HEK293 (cell line): ENCODE measurements around the gene DCLRE1C.

Source experiments
- GLI2 ChIP-seq: fragments of 450-650 bp; formaldehyde crosslinking; IDR thresholded peaks from 2 replicates; pipeline ENCODE4; 2017; ENCODE audit warnings: missing biosample characterization, missing genetic modification characterization, low read depth, borderline replicate concordance
- GLI4 ChIP-seq: fragments of 450-650 bp; formaldehyde crosslinking; IDR thresholded peaks from 2 replicates; pipeline ENCODE4 v1.5.1; 2016; ENCODE audit warnings: missing biosample characterization, missing genetic modification characterization
- HOXD13 ChIP-seq: sonication (generic); formaldehyde crosslinking; IDR thresholded peaks from 2 replicates; pipeline ENCODE4 v1.8.0; 2022; ENCODE audit warnings: missing genetic modification reagents, borderline replicate concordance
- ZBTB10 ChIP-seq: fragments of 450-650 bp; formaldehyde crosslinking; IDR thresholded peaks from 2 replicates; pipeline ENCODE4 v1.5.1; 2016; ENCODE audit warnings: missing biosample characterization, missing genetic modification characterization
- ZBTB7A ChIP-seq: fragments of 450-650 bp; formaldehyde crosslinking; IDR thresholded peaks from 2 replicates; pipeline ENCODE4 v1.5.1; 2016; ENCODE audit warnings: low read depth, missing biosample characterization, missing genetic modification characterization
- ZFP37 ChIP-seq: fragments of 450-650 bp; formaldehyde crosslinking; IDR thresholded peaks from 2 replicates; pipeline ENCODE4 v1.5.1; 2016; ENCODE audit warnings: missing biosample characterization, missing genetic modification characterization
- ZNF121 ChIP-seq: fragments of 450-650 bp; formaldehyde crosslinking; IDR thresholded peaks from 2 replicates; pipeline ENCODE4 v1.5.1; 2016; ENCODE audit warnings: missing biosample characterization, missing genetic modification characterization
- ZNF239 ChIP-seq: fragments of 450-650 bp; formaldehyde crosslinking; IDR thresholded peaks from 2 replicates; pipeline ENCODE4 v1.5.1; 2016; ENCODE audit warnings: missing biosample characterization, missing genetic modification characterization
- ZNF248 ChIP-seq: fragments of 450-650 bp; formaldehyde crosslinking; IDR thresholded peaks from 2 replicates; pipeline ENCODE4 v1.5.1; 2017; ENCODE audit warnings: missing biosample characterization, missing genetic modification characterization
- ZNF26 ChIP-seq: fragments of 450-650 bp; formaldehyde crosslinking; IDR thresholded peaks from 2 replicates; pipeline ENCODE4 v1.5.1; 2016; ENCODE audit warnings: missing biosample characterization, missing genetic modification characterization
- ZNF341 ChIP-seq: fragments of 450-650 bp; formaldehyde crosslinking; IDR thresholded peaks from 2 replicates; pipeline ENCODE4; 2016; ENCODE audit warnings: low read depth, missing biosample characterization, missing genetic modification characterization
- ZNF521 ChIP-seq: fragments of 450-650 bp; formaldehyde crosslinking; IDR thresholded peaks from 2 replicates; pipeline ENCODE4 v1.5.1; 2017; ENCODE audit warnings: missing biosample characterization, mild to moderate bottlenecking, missing genetic modification characterization
- ZNF555 ChIP-seq: fragments of 450-650 bp; formaldehyde crosslinking; conservative IDR thresholded peaks from 2 replicates; pipeline ENCODE4 v1.5.1; 2017; ENCODE audit warnings: missing biosample characterization, mild to moderate bottlenecking, missing genetic modification characterization, inconsistent platforms
- ZNF639 ChIP-seq: fragments of 450-650 bp; formaldehyde crosslinking; IDR thresholded peaks from 2 replicates; pipeline ENCODE4 v1.5.1; 2016; ENCODE audit warnings: missing biosample characterization, missing genetic modification characterization
- ZNF645 ChIP-seq: fragments of 450-650 bp; formaldehyde crosslinking; IDR thresholded peaks from 2 replicates; pipeline ENCODE4; 2016; ENCODE audit warnings: missing biosample characterization, missing genetic modification characterization
- ZNF654 ChIP-seq: fragments of 450-650 bp; formaldehyde crosslinking; IDR thresholded peaks from 2 replicates; pipeline ENCODE4 v1.5.1; 2016; ENCODE audit warnings: low read depth, missing biosample characterization, missing genetic modification characterization
- ZNF692 ChIP-seq: fragments of 450-650 bp; formaldehyde crosslinking; IDR thresholded peaks from 2 replicates; pipeline ENCODE4 v1.5.1; 2016; ENCODE audit warnings: missing biosample characterization, missing genetic modification characterization
- ZSCAN18 ChIP-seq: fragments of 450-650 bp; formaldehyde crosslinking; IDR thresholded peaks from 2 replicates; pipeline ENCODE4 v1.5.1; 2016; ENCODE audit warnings: missing biosample characterization, missing genetic modification characterization
- TF ChIP-seq, protein P1 (sequence below): fragments of 450-650 bp; formaldehyde crosslinking; IDR thresholded peaks from 2 replicates; pipeline ENCODE4 v1.5.1; 2017; ENCODE audit warnings: missing biosample characterization, missing genetic modification characterization
- TF ChIP-seq, protein P2 (sequence below): fragments of 450-650 bp; IDR thresholded peaks from 2 replicates; pipeline ENCODE4 v1.5.1; 2018; ENCODE audit warnings: missing biosample characterization, mild to moderate bottlenecking, missing genetic modification characterization
- TF ChIP-seq, protein P3 (sequence below): fragments of 450-650 bp; formaldehyde crosslinking; IDR thresholded peaks from 2 replicates; pipeline ENCODE4 v1.5.1; 2017; ENCODE audit warnings: missing biosample characterization, missing genetic modification characterization

DCLRE1C gene

DNA sequence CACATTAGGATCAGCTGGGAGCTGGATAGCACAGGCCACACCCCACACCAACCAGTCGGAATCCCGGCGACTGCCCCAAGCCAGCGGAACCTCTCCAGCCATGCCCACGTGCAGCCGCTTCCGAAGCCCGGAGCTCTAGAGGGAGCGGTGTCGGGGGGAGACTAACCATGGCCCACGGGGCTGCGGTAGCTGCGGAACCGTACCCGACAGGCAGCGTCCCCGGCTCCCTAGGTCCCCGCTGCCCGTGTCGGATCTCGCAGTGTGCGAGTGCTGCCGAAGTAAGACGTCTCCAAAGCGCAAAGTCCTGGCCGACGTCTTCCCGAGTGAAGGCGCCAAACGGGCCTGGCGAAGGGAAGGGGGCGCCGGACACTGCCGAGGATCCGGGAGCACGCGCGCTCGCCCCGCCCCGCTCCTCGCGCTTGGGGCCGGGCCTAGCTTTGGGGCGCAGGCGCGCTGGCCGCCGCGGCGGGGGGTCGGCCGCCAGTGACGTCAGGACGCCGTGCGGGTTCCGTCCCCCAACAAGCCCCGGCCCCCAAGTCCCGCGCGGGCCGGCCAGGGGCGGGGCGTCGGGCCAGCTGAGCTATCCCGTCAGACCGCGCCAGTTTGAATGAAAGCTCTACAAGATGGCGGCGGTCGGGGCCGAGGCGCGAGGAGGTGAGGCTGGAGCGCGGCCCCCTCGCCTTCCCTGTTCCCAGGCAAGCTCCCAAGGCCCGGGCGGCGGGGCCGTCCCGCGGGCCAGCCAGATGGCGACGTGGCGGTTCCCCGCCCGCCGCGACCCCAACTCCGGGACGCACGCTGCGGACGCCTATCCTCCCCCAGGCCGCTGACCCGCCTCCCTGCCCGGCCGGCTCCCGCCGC, 75.4 kb downstream of the DCLRE1C start, which contains the start of gene SUV39H2 (continued):
- TF ChIP-seq, protein P1, sequence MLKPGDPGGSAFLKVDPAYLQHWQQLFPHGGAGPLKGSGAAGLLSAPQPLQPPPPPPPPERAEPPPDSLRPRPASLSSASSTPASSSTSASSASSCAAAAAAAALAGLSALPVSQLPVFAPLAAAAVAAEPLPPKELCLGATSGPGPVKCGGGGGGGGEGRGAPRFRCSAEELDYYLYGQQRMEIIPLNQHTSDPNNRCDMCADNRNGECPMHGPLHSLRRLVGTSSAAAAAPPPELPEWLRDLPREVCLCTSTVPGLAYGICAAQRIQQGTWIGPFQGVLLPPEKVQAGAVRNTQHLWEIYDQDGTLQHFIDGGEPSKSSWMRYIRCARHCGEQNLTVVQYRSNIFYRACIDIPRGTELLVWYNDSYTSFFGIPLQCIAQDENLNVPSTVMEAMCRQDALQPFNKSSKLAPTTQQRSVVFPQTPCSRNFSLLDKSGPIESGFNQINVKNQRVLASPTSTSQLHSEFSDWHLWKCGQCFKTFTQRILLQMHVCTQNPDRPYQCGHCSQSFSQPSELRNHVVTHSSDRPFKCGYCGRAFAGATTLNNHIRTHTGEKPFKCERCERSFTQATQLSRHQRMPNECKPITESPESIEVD: no peak
- TF ChIP-seq, protein P2, sequence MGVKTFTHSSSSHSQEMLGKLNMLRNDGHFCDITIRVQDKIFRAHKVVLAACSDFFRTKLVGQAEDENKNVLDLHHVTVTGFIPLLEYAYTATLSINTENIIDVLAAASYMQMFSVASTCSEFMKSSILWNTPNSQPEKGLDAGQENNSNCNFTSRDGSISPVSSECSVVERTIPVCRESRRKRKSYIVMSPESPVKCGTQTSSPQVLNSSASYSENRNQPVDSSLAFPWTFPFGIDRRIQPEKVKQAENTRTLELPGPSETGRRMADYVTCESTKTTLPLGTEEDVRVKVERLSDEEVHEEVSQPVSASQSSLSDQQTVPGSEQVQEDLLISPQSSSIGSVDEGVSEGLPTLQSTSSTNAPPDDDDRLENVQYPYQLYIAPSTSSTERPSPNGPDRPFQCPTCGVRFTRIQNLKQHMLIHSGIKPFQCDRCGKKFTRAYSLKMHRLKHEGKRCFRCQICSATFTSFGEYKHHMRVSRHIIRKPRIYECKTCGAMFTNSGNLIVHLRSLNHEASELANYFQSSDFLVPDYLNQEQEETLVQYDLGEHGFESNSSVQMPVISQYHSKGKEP (tag by site-specific recombination): no peak
- TF ChIP-seq ZFP37 (tag by site-specific recombination): peak; percentile 96
- peak; percentile 80 for TF ChIP-seq ZNF639 (tag by site-specific recombination)
- no peak for TF ChIP-seq GLI4 (tag by site-specific recombination)
- TF ChIP-seq HOXD13: no peak; the same call in 1 of the 2 replicates
- TF ChIP-seq, protein P3, sequence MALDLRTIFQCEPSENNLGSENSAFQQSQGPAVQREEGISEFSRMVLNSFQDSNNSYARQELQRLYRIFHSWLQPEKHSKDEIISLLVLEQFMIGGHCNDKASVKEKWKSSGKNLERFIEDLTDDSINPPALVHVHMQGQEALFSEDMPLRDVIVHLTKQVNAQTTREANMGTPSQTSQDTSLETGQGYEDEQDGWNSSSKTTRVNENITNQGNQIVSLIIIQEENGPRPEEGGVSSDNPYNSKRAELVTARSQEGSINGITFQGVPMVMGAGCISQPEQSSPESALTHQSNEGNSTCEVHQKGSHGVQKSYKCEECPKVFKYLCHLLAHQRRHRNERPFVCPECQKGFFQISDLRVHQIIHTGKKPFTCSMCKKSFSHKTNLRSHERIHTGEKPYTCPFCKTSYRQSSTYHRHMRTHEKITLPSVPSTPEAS: no peak
- TF ChIP-seq GLI2 (tag by site-specific recombination): no peak
- TF ChIP-seq ZNF555: no peak
- no peak for TF ChIP-seq ZNF521 (tag by site-specific recombination)
- no peak for TF ChIP-seq ZNF248
- no peak; the same call in 1 of the 2 replicates for TF ChIP-seq ZBTB7A (tag by site-specific recombination)
- TF ChIP-seq ZNF654: no peak
- TF ChIP-seq ZNF121 (tag by site-specific recombination): 0 out of 2 replicates have a peak, but pooled peaks have one; percentile 35
- TF ChIP-seq ZNF341 (tag by site-specific recombination): peak; percentile 78; the same call in 1 of the 2 replicates
- TF ChIP-seq ZSCAN18 (tag by site-specific recombination): no peak
- TF ChIP-seq ZNF239: no peak
- TF ChIP-seq ZNF692 (tag by site-specific recombination): peak; percentile 69; the same call in 1 of the 2 replicates
- peak; percentile 95 for TF ChIP-seq ZBTB10 (tag by site-specific recombination)
- no peak for TF ChIP-seq ZNF26
- no peak for TF ChIP-seq ZNF645 (tag by site-specific recombination)
